Large intestine (tissue), 3 donors: ENCODE results near the gene ELP1. TPM values are rescaled to one million over a fixed set of nuclear protein-coding genes. Genes with fewer than 3 reads are reported as not detected.

Experiments
- DNase-seq, 2 donors: peaks; one replicate each; pipeline versions ENCODE4 v3.0.0 to v3.0.0-alpha.2; 2013
- H3K27ac ChIP-seq: one replicate; pipeline ENCODE4 v1.5.1; 2013; ENCODE audit warnings: low read length
- H3K27me3 ChIP-seq: 2 replicates; pipeline ENCODE4 v1.6.1; 2013; ENCODE audit warnings: low read length; ENCODE audit not compliant: control insufficient read depth, insufficient read depth
- H3K36me3 ChIP-seq: 2 replicates; pipeline ENCODE4 v1.6.1; 2013; ENCODE audit warnings: low read length; ENCODE audit not compliant: control insufficient read depth, insufficient read depth
- H3K4me1 ChIP-seq: one replicate; pipeline ENCODE4 v1.6.1; 2013; ENCODE audit warnings: low read length; ENCODE audit not compliant: control insufficient read depth, insufficient read depth
- H3K4me3 ChIP-seq: one replicate; pipeline ENCODE4 v1.5.1; 2013; ENCODE audit warnings: low read length
- H3K9me3 ChIP-seq: one replicate; pipeline ENCODE4 v1.6.1; 2013; ENCODE audit warnings: mild to moderate bottlenecking, low read depth, low read length, moderate library complexity; ENCODE audit not compliant: control insufficient read depth
- WGBS: methylation state at CpG from one replicate; pipeline ENCODE4 v1.1.5; 2013; ENCODE audit warnings: low lambda C conversion rate; ENCODE audit not compliant: insufficient coverage; 5-methylcytosine and 5-hydroxymethylcytosine counted together
- polyA plus RNA-seq: library from polyadenylated mRNA; unstranded; fragments of 120-200 nt; gene quantifications from one replicate; pipeline ENCODE4 v1.2.1, GENCODE V29; 2013

ELP1 gene
- polyA plus RNA-seq, 1 donor = 28.8 TPM

DNA sequence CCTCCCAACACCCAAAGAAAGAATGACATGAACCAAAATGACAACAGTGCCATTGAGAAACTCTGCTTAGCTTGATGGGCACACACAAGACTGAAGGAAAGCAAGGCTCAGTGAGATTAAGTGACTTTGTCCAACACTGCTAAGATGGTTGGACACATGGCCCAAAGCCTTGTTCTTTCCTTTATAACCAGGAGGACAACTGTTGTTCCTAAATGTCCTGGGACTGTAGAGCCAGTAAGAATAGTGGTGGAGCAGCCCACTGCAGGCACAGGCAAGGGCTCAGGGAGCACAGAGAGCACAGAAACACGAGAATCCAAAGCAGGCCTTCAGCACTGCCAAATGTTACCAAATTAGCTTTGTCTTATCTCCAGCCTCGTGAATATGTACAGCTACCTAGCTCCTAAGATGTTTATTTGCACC is 67.9 kb downstream of the ELP1 start:
- H3K9me3 ChIP-seq = no peaks in the 10 kb centered on the region
- peaks cover 6% of the 10 kb centered on the region for H3K36me3 ChIP-seq
- no peak overlapping the region for H3K27ac ChIP-seq
- no peaks in the 10 kb centered on the region for H3K4me1 ChIP-seq
- no peak for DNase-seq
- no peak overlapping the region for H3K4me3 ChIP-seq
- no peaks in the 10 kb centered on the region for H3K27me3 ChIP-seq
- 17% methylated on average over 1 of the region's 2 CpGs for WGBS

DNA sequence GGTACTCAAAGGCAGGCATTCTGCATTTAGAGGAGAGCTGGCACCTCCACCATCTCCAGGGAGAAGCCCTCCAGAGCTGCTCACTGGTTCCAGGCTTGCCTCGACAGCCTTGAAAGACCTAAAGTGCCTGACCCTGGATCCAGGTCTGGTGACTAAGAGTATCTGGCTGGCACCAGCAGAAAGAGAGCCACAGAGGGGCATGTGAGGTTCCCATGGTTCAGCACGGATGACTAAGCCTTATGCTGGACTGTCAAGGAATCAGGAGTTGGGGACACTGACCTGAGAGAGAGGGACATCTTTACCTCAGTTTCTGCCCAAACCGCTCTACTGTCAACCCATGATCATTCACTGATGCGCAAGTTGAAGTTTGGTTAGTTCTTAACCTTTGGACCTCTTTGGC is 68.9 kb downstream of the ELP1 start:
- Histone ChIP-seq H3K36me3 (peaks cover 3% of the 10 kb centered on the region), H3K27ac (no peak overlapping the region), H3K27me3 (no peaks in the 10 kb centered on the region), H3K4me3 (no peak overlapping the region), H3K9me3 (no peaks in the 10 kb centered on the region), H3K4me1 (no peaks in the 10 kb centered on the region)
- no CpG with 5 or more reads among the region's 4 CpGs for WGBS
- no peak for DNase-seq

DNA sequence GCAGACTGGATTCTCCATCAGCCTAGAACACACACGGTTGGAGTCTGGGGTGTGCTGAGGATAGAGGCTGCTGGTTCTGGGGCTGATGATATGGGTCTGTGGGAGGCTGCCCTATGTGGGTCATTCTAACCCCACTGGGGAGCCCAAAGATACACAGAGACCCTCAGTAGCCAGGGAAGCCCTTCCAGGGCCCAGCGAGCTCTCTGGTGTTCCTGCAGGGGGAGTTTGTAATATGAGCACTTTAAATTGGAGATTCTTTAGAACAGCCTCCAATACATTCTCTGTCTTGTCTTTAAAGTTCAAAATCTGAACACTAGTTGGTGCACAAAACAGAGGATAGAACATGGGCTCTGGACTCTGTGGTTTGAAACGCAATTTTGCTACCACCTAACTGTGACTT is 69.5 kb downstream of the ELP1 start:
- no peak overlapping the region for H3K27ac ChIP-seq
- no peaks in the 10 kb centered on the region for H3K9me3 ChIP-seq
- H3K27me3 ChIP-seq = no peaks in the 10 kb centered on the region
- H3K4me1 ChIP-seq = no peaks in the 10 kb centered on the region
- H3K4me3 ChIP-seq = no peak overlapping the region
- peaks cover 3% of the 10 kb centered on the region for H3K36me3 ChIP-seq
- WGBS = no CpG with 5 or more reads among the region's 3 CpGs
- no peak for DNase-seq

DNA sequence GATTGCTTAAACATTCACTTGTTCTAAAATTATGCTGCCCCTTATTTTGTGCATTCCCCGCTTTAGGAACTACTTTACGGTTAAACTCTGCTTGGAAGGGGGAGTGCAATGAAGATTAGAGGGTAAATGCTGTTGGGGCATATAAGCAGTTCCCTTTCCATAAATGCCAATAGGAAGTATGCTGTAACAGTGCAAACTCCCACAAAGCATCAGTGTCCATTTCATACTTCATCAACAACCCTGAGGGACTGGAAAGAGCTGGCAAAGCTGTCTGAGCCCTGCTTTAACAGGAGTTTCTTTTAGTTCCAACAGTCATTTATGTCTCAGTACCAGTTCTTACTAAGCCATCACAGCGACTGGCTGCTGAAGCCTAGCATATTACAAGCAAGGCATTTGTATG is 70.0 kb downstream of the ELP1 start:
- no peak overlapping the region for H3K4me3 ChIP-seq
- peaks cover 3% of the 10 kb centered on the region for H3K36me3 ChIP-seq
- no peaks in the 10 kb centered on the region for H3K4me1 ChIP-seq
- no peak overlapping the region for H3K27ac ChIP-seq
- DNase-seq = no peak
- H3K27me3 ChIP-seq = no peaks in the 10 kb centered on the region
- H3K9me3 ChIP-seq = no peaks in the 10 kb centered on the region
- no CpG with 5 or more reads among the region's 3 CpGs for WGBS

DNA sequence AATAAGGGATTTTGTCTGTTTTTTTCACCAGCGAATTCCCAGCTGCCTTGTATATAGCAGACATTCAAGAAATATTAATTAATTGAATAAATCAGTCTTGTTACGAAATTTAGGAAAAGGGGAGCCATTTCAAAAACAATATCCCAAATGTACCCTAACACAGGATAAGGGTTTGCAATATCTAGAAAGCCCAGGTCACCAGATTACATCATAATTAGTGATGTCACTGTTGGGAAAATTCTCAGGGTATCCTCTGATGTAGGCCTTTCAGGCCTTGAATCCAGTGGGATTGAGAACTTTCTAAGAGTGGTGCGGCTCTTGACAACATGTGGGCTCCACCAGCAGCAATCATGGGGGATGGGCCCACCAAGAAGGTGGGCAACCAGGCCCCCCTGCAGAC is 71.9 kb downstream of the ELP1 start, which contains the start of gene ACTL7A:
Gene ACTL7A (plus strand): TSS at position 270 of the 400 bp plus-strand sequence. CDS start 57 bp downstream, at position 327.
- WGBS = 100% methylated on average over 2 of the region's 3 CpGs
- no peak for DNase-seq
- H3K27ac ChIP-seq = no peak within 1 kb of the TSS

DNA sequence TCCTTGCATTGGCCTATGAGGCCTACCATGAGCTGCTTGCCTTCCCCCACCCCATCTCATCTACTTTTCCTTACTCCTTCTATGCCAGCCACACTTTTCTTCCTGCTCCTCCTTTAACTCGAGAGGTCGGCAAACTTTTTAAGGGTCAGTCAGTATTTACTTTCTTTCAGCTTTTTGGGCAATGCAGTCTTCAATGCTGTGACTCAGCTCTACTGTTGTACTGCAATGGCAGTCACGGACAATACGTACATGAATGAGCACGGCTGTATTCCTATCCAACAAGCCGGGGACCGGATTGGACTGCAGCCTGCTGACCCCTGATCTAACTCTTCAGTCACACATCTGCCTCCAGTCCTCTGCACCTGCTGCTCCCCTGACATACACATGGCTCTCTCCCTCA is 72.5 kb downstream of the ELP1 start:
- H3K36me3 ChIP-seq = no peaks in the 10 kb centered on the region
- H3K4me3 ChIP-seq = no peak overlapping the region
- DNase-seq = no peak
- no peaks in the 10 kb centered on the region for H3K4me1 ChIP-seq
- WGBS = no CpG with 5 or more reads among the region's 7 CpGs
- no peak overlapping the region for H3K27ac ChIP-seq
- H3K27me3 ChIP-seq = no peaks in the 10 kb centered on the region
- H3K9me3 ChIP-seq = no peaks in the 10 kb centered on the region

More for the DNA sequence above, 71.9 kb downstream of the ELP1 start, which contains the start of gene ACTL7A:
- Histone ChIP-seq H3K4me1 (no peaks in the 10 kb centered on the region), H3K36me3 (no peaks in the 10 kb centered on the region), H3K4me3 (no peak within 1 kb of the TSS), H3K27me3 (no peaks in the 10 kb centered on the region), H3K9me3 (no peaks in the 10 kb centered on the region)

DNA sequence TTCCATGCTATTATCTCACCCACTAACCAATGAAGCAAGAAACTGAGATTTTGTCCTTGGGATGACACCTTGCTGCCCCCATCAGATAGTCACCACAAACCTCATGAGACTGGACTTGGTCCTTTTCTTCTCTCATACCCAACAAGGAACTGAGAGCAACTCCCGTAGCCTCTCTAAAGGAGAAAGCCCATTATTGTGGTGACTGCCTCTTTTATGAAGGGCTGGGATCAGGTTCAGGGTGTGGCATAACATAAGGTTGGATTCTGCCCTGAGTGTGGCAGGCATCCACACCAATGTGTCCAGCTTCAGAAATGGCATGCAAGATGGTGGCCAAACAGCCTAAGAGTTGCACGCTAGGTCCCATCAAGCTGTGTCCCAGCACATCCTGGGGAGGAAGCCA is 73.2 kb downstream of the ELP1 start:
- Histone ChIP-seq H3K36me3 (no peaks in the 10 kb centered on the region), H3K27ac (no peak overlapping the region), H3K9me3 (no peaks in the 10 kb centered on the region), H3K4me3 (no peak overlapping the region), H3K27me3 (no peaks in the 10 kb centered on the region), H3K4me1 (no peaks in the 10 kb centered on the region)
- DNase-seq = no peak
- no CpG with 5 or more reads among the region's 2 CpGs for WGBS

DNA sequence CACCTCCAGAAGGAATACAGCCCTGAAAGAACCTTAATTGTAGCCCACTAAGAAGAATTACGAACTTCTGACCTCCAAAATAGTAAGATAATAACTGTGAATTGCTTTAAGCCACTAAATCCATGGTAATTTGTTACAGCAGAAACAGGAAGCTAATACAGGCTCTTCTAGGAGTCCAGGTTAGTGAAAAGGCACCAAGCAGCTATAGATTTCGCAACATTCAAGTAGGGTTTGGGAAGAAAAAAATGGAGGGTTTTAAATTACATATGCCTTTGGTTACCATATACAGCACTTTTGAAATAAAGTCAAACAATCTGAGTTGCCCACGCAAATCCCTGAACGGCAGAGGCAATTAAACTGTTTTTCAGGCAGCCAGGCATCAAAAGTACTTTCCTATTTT is 73.6 kb downstream of the ELP1 start:
- H3K9me3 ChIP-seq = peaks cover 3% of the 10 kb centered on the region
- 90% methylated on average over 2 of the region's 4 CpGs for WGBS
- no peaks in the 10 kb centered on the region for H3K27me3 ChIP-seq
- no peak for DNase-seq
- H3K27ac ChIP-seq = no peak overlapping the region
- H3K4me3 ChIP-seq = no peak overlapping the region
- H3K4me1 ChIP-seq = no peaks in the 10 kb centered on the region
- no peaks in the 10 kb centered on the region for H3K36me3 ChIP-seq

DNA sequence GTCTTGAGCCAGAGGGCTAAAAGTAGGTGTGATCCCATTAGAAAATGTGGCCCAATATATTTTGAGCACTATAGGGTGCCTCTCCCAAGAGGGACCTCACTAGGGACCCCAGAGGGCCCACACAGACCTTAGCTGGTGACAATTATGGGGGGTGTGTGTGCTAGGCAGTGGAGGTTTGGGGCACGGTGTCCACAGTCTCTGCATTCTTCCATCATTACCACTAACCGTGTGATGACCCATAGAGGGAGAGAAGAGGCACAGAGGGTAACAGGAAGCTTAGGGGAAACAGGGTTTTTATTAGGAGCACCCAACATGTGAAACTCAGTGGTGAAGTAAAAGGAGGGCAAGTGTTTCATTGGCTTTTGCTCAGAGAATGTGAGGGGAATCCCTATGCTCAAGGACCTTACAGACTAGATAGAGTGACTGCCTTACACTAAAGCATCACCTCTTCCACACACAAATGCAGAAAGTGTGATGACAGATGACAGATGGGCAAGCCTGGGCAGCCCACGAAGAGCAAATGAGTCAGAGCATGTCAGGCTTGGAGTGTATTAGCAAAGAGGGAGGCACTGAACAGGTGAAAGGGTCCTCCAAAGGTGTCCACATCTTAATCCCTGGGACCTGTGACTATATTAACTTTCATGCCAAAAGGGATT is 74.3 kb downstream of the ELP1 start:
- Histone ChIP-seq H3K4me1 (no peaks in the 10 kb centered on the region), H3K4me3 (no peak overlapping the region), H3K27ac (no peak overlapping the region), H3K9me3 (peaks cover 4% of the 10 kb centered on the region), H3K27me3 (no peaks in the 10 kb centered on the region), H3K36me3 (no peaks in the 10 kb centered on the region)
- WGBS = no CpG with 5 or more reads among the region's 3 CpGs
- DNase-seq = no peak

DNA sequence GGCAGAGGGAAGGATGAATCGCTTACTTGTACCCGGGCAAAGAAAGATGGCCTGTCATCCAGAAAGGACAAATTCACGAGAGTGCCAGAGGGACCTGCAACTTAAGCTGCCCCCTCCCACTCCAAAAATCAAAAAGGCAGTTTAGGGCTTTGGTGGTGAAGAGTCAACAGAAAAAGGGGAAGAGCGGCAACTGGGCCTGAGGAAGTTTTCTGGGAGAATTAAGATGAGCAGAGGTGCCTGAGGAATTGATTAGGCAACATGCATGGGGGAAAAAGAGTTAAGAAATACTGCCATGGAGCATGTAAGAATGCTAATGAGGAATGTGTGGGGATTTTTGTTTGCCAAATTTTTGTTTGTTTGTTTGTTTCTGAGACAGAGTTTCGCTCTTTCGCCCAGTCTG is 76.4 kb downstream of the ELP1 start:
- H3K27ac ChIP-seq = no peak overlapping the region
- H3K4me1 ChIP-seq = no peaks in the 10 kb centered on the region
- WGBS = no CpG with 5 or more reads among the region's 6 CpGs
- H3K27me3 ChIP-seq = no peaks in the 10 kb centered on the region
- peaks cover 4% of the 10 kb centered on the region for H3K9me3 ChIP-seq
- DNase-seq = no peak
- no peaks in the 10 kb centered on the region for H3K36me3 ChIP-seq
- H3K4me3 ChIP-seq = no peak overlapping the region

DNA sequence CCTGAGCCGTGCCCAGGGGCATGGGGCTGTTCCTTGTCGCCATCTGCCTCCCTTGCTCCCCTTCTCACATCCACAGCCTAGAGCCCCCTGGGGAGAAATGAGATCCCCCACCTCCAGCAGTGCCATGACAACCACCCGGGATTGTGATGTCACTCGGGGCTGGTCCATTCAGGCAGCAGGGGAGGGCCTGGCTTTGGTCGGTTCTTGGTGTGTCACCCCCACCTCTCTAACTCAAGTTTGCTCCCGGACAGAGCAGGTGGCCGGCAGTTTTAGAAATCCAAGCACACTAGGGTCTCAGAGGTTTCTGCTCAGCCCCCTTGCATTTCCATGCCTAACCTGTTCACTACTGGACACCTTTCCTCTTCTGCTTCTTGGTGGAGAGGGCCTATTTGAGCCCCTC is 78.0 kb downstream of the ELP1 start, which contains the start of gene ACTL7B:
Gene ACTL7B (minus strand): TSS at position 99 of the 400 bp plus-strand sequence. CDS start 56 bp downstream, at position 43.
- Histone ChIP-seq H3K27ac (no peak within 1 kb of the TSS), H3K27me3 (no peaks in the 10 kb centered on the region), H3K4me3 (no peak within 1 kb of the TSS), H3K9me3 (peaks cover 4% of the 10 kb centered on the region), H3K36me3 (no peaks in the 10 kb centered on the region), H3K4me1 (no peaks in the 10 kb centered on the region)
- no peak for DNase-seq
- no CpG with 5 or more reads among the region's 7 CpGs for WGBS
